WTC11 (cell line): Measurements from ENCODE around the gene DYNLL2. TPM values are rescaled to one million over a fixed set of nuclear protein-coding genes. Genes with fewer than 3 reads are reported as not detected.

Experiments
- ATAC-seq: fragments of 200-7000 bp; cut with Tn5 transposase; 2 replicates; pipeline ENCODE4 v1.10.0; 2021; ENCODE audit warnings: mild to moderate bottlenecking, moderate library complexity
- CTCF ChIA-PET: fragments of 300-600 bp; sonication (Branson Sonifier 250); formaldehyde crosslinking; loops from one replicate; lab custom pipeline; 2021; ENCODE audit warnings: antibody characterized with exemption; lab: Charles Lee
- POLR2A ChIA-PET: fragments of 350-600 bp; sonication (Branson Sonifier 250); formaldehyde crosslinking; loops from one replicate; lab custom pipeline; 2021; ENCODE audit warnings: antibody characterized with exemption; lab: Charles Lee
- DNase-seq: peaks from one replicate; pipeline ENCODE4 v3.0.0; 2021; ENCODE audit warnings: low spot score
- H3K27ac Mint-ChIP-seq: 2 replicates; pipeline ENCODE4 v1.8.0; 2021; ENCODE audit warnings: mixed read lengths
- H3K27me3 Mint-ChIP-seq: 2 replicates; pipeline ENCODE4 v1.8.0; 2021; ENCODE audit warnings: low read depth, mild to moderate bottlenecking, moderate library complexity, mixed read lengths
- H3K36me3 Mint-ChIP-seq: 2 replicates; pipeline ENCODE4 v1.8.0; 2021; ENCODE audit warnings: mixed read lengths
- H3K4me1 Mint-ChIP-seq: 2 replicates; pipeline ENCODE4 v1.8.0; 2022; ENCODE audit warnings: mixed read lengths
- H3K4me3 Mint-ChIP-seq: 2 replicates; pipeline ENCODE4 v1.8.0; 2021; ENCODE audit warnings: mild to moderate bottlenecking, moderate library complexity, mixed read lengths
- H3K9me3 Mint-ChIP-seq: 2 replicates; pipeline ENCODE4 v1.8.0; 2021; ENCODE audit warnings: mixed read lengths
- ARID4B ChIP-seq: sonication (generic); formaldehyde crosslinking; IDR thresholded peaks from 2 replicates; pipeline ENCODE4 v1.8.0; 2023; ENCODE audit warnings: missing genetic modification reagents, mild to moderate bottlenecking, borderline replicate concordance
- CDX4 ChIP-seq: fragments of 250-450 bp; sonication (Bioruptor Pico); IDR thresholded peaks from 2 replicates; pipeline ENCODE4 v1.9.0; 2021; ENCODE audit warnings: moderate library complexity, mild to moderate bottlenecking, inconsistent platforms, borderline replicate concordance
- IRF2 ChIP-seq: sonication (generic); formaldehyde crosslinking; IDR thresholded peaks from 2 replicates; pipeline ENCODE4 v1.8.0; 2022; ENCODE audit warnings: low read depth, missing genetic modification reagents, borderline replicate concordance
- MAX ChIP-seq: sonication (generic); formaldehyde crosslinking; IDR thresholded peaks from 2 replicates; pipeline ENCODE4 v1.8.0; 2022; ENCODE audit warnings: mild to moderate bottlenecking, missing genetic modification reagents
- NFE2L1 ChIP-seq: sonication (generic); formaldehyde crosslinking; IDR thresholded peaks from 2 replicates; pipeline ENCODE4 v1.8.1; 2023; ENCODE audit warnings: missing genetic modification reagents
- SMAD3 ChIP-seq: sonication (generic); formaldehyde crosslinking; IDR thresholded peaks from 2 replicates; pipeline ENCODE4 v1.8.0; 2022; ENCODE audit warnings: missing genetic modification reagents, mild to moderate bottlenecking, borderline replicate concordance
- TCF7 ChIP-seq: sonication (generic); formaldehyde crosslinking; IDR thresholded peaks from 2 replicates; pipeline ENCODE4 v1.8.0; 2022; ENCODE audit warnings: mild to moderate bottlenecking, low read depth, missing genetic modification reagents, moderate library complexity
- TEAD1 ChIP-seq: sonication (generic); formaldehyde crosslinking; IDR thresholded peaks from 2 replicates; pipeline ENCODE4 v1.8.0; 2022; ENCODE audit warnings: mild to moderate bottlenecking, missing genetic modification reagents
- USF1 ChIP-seq: sonication (generic); formaldehyde crosslinking; IDR thresholded peaks from 2 replicates; pipeline ENCODE4 v1.8.0; 2022; ENCODE audit warnings: mild to moderate bottlenecking, missing genetic modification reagents
- ZNF219 ChIP-seq: sonication (generic); formaldehyde crosslinking; IDR thresholded peaks from 2 replicates; pipeline ENCODE4 v1.8.0; 2023; ENCODE audit warnings: missing genetic modification reagents, mild to moderate bottlenecking, borderline replicate concordance
- ZNF263 ChIP-seq: sonication (generic); formaldehyde crosslinking; IDR thresholded peaks from 2 replicates; pipeline ENCODE4 v1.8.1; 2022; ENCODE audit warnings: low read depth, mild to moderate bottlenecking, moderate library complexity, missing genetic modification reagents
- total RNA-seq: library from RNA; stranded (reverse); gene quantifications from 3 replicates; pipeline ENCODE4 v1.2.3, GENCODE V29; 2021
- TF ChIP-seq, protein P1 (sequence below): sonication (generic); formaldehyde crosslinking; IDR thresholded peaks from 2 replicates; pipeline ENCODE4 v1.8.1; 2023; ENCODE audit warnings: mild to moderate bottlenecking, missing genetic modification reagents, moderate library complexity
- TF ChIP-seq, protein P2 (sequence below): sonication (generic); formaldehyde crosslinking; IDR thresholded peaks from 2 replicates; pipeline ENCODE4 v1.8.0; 2022; ENCODE audit warnings: mild to moderate bottlenecking, missing genetic modification reagents
- TF ChIP-seq, protein P3 (sequence below): sonication (generic); formaldehyde crosslinking; IDR thresholded peaks from 2 replicates; pipeline ENCODE4 v1.8.1; 2023; ENCODE audit warnings: mild to moderate bottlenecking, moderate library complexity, missing genetic modification reagents

The DYNLL2 gene
- total RNA-seq, 1 experiment from 2014 or later = 34.6 TPM

GRCh38 chr17:58083491-58084316, 485 bp downstream of the DYNLL2 start:
- Mint-ChIP-seq H3K4me3 (peak overlapping the region; percentile 86), H3K27ac (no peak overlapping the region), H3K9me3 (no peaks in the 10 kb centered on the region), H3K27me3 (peaks cover 4% of the 10 kb centered on the region; the same call in 1 of the 2 replicates), H3K4me1 (peaks cover 40% of the 10 kb centered on the region), H3K36me3 (peaks cover 24% of the 10 kb centered on the region)
- no peak for DNase-seq
- POLR2A ChIA-PET = interaction anchor here (1.0 to 2.9 kb wide), 7 partner anchors 23 to 234 kb away, joined by 3 to 41 read pairs (median 4); partner anchors contain the start of genes MRPS23 and SRSF1
- TF ChIP-seq CDX4 (CRISPR knock-in tag) (no peak), TEAD1 (CRISPR knock-in tag) (0 out of 2 replicates have a peak, but pooled peaks have one; percentile 26), TCF7 (CRISPR knock-in tag) (0 out of 2 replicates have a peak, but pooled peaks have one; percentile 60), ARID4B (CRISPR knock-in tag) (peak; percentile 72; the same call in 1 of the 2 replicates), IRF2 (CRISPR knock-in tag) (no peak), ZNF219 (peak; percentile 23; the same call in 1 of the 2 replicates), ZNF263 (CRISPR knock-in tag) (peak; percentile 56; the same call in 1 of the 2 replicates), MAX (CRISPR knock-in tag) (peak; percentile 31; the same call in 1 of the 2 replicates), SMAD3 (CRISPR knock-in tag) (no peak), USF1 (0 out of 2 replicates have a peak, but pooled peaks have one; percentile 23), NFE2L1 (no peak)
- TF ChIP-seq, protein P1, sequence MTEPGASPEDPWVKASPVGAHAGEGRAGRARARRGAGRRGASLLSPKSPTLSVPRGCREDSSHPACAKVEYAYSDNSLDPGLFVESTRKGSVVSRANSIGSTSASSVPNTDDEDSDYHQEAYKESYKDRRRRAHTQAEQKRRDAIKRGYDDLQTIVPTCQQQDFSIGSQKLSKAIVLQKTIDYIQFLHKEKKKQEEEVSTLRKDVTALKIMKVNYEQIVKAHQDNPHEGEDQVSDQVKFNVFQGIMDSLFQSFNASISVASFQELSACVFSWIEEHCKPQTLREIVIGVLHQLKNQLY (CRISPR knock-in tag) = 0 out of 2 replicates have a peak, but pooled peaks have one; percentile 56
- TF ChIP-seq, protein P2, sequence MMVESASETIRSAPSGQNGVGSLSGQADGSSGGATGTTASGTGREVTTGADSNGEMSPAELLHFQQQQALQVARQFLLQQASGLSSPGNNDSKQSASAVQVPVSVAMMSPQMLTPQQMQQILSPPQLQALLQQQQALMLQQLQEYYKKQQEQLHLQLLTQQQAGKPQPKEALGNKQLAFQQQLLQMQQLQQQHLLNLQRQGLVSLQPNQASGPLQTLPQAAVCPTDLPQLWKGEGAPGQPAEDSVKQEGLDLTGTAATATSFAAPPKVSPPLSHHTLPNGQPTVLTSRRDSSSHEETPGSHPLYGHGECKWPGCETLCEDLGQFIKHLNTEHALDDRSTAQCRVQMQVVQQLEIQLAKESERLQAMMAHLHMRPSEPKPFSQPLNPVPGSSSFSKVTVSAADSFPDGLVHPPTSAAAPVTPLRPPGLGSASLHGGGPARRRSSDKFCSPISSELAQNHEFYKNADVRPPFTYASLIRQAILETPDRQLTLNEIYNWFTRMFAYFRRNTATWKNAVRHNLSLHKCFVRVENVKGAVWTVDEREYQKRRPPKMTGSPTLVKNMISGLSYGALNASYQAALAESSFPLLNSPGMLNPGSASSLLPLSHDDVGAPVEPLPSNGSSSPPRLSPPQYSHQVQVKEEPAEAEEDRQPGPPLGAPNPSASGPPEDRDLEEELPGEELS = 0 out of 2 replicates have a peak, but pooled peaks have one; percentile 41
- TF ChIP-seq, protein P3, sequence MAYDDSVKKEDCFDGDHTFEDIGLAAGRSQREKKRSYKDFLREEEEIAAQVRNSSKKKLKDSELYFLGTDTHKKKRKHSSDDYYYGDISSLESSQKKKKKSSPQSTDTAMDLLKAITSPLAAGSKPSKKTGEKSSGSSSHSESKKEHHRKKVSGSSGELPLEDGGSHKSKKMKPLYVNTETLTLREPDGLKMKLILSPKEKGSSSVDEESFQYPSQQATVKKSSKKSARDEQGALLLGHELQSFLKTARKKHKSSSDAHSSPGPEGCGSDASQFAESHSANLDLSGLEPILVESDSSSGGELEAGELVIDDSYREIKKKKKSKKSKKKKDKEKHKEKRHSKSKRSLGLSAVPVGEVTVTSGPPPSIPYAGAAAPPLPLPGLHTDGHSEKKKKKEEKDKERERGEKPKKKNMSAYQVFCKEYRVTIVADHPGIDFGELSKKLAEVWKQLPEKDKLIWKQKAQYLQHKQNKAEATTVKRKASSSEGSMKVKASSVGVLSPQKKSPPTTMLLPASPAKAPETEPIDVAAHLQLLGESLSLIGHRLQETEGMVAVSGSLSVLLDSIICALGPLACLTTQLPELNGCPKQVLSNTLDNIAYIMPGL (CRISPR knock-in tag) = peak; percentile 46; the same call in 1 of the 2 replicates
- CTCF ChIA-PET = interaction anchor here (0.7 to 2.9 kb wide), 6 partner anchors 76 to 412 kb away, joined by 3 to 20 read pairs (median 4); partner anchors contain the start of gene SRSF1
- ATAC-seq = peak; percentile 1
